Central memory CD8-positive, alpha-beta T cell (primary cell): ENCODE measurements around the gene FDX1.
A peak's percentile ranks its signal among the peaks of the same experiment; 100 is the strongest.
"Not testable (repeated sequence)": the region's sequence is repeated elsewhere in the genome, so short reads cannot be mapped to it uniquely, and the experiment has no call there.

Experiments used
- ATAC-seq: fragments of 150-1000 bp; cut with Tn5 transposase; replicated peaks from 2 replicates; pipeline ENCODE4 v1.10.0; 2022; ENCODE audit warnings: mild to moderate bottlenecking, moderate FRiP score, moderate number of reproducible peaks; ENCODE audit not compliant: poor library complexity, severe bottlenecking; ENCODE audit errors: extremely low read depth
- DNase-seq, 2 donors: peaks; one replicate each; pipeline ENCODE4 v3.0.0; 2021; ENCODE audit warnings: low spot score in 2 of 2
- H3K27ac Mint-ChIP-seq: one replicate; pipeline ENCODE4 v1.8.0; 2022; ENCODE audit warnings: low read depth, mild to moderate bottlenecking, moderate library complexity, mixed read lengths
- H3K27me3 Mint-ChIP-seq: one replicate; pipeline ENCODE4 v1.8.0; 2022; ENCODE audit warnings: mixed read lengths
- H3K36me3 Mint-ChIP-seq: one replicate; pipeline ENCODE4 v1.8.0; 2022; ENCODE audit warnings: mild to moderate bottlenecking, moderate library complexity, mixed read lengths; ENCODE audit not compliant: insufficient read depth
- H3K4me1 Mint-ChIP-seq: one replicate; pipeline ENCODE4 v1.8.0; 2022; ENCODE audit warnings: mixed read lengths
- H3K4me3 Mint-ChIP-seq: one replicate; pipeline ENCODE4 v1.8.0; 2022; ENCODE audit warnings: mild to moderate bottlenecking, moderate library complexity, mixed read lengths
- H3K9me3 Mint-ChIP-seq: one replicate; pipeline ENCODE4 v1.8.0; 2022; ENCODE audit warnings: mixed read lengths

Gene FDX1, protein sequence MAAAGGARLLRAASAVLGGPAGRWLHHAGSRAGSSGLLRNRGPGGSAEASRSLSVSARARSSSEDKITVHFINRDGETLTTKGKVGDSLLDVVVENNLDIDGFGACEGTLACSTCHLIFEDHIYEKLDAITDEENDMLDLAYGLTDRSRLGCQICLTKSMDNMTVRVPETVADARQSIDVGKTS

GRCh38 chr11:110429731-110430266 lies at the start of gene FDX1:
FDX1 (plus strand) TSS chr11:110429948; CDS start chr11:110430121, 173 bp downstream.
- peaks cover 47% of the 10 kb centered on the region for H3K4me1 Mint-ChIP-seq
- H3K36me3 Mint-ChIP-seq: peaks cover 9% of the 10 kb centered on the region
- peak within 1 kb of the TSS; percentile 99 for H3K27ac Mint-ChIP-seq
- no peaks in the 10 kb centered on the region for H3K27me3 Mint-ChIP-seq
- H3K4me3 Mint-ChIP-seq: peak within 1 kb of the TSS; percentile 99
- peak; percentile 81 for ATAC-seq
- DNase-seq: peak; percentile 65 to 72
- H3K9me3 Mint-ChIP-seq: no peaks in the 10 kb centered on the region

DNA sequence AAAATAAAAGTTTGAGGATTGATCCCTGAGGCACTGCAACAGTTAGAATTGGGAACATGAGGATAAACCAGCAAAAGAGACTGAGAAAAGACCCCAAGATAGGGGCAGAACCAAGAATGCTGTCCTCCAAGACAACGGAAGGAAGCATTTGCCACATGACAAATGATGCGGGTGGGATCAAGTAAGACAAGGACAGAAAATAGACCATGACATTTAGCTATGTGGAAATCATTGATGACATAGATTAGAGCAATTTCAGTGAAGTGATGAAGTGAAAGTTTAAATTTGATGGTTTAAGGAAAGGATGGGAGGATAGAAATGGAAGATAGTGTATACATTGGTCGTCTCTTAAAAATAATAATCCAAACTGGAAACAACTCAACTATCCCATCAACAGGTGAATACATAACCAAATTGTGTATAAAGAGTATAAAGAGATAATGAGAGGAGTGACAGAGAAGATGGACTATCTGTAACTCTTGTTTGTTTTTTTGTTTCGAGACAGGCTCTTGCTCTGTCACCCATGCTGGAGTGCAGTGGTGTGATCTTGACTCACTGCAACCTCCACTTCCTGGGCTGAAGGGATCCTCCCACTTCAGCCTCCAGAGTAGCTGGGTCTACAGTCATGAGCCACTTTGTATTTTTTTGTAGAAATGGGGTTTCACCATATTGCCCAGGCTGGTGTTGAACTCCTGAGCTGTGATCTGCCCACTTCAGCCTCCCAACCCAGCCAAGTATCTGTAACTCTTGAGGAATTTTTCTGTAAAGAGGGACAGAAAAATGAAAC lies 48.7 kb upstream of the FDX1 start:
- no peak for DNase-seq
- Mint-ChIP-seq H3K9me3 (no peaks in the 10 kb centered on the region), H3K4me1 (peaks cover 6% of the 10 kb centered on the region), H3K4me3 (no peak overlapping the region), H3K27ac (no peak overlapping the region), H3K27me3 (no peaks in the 10 kb centered on the region), H3K36me3 (peaks cover 2% of the 10 kb centered on the region)
- ATAC-seq: no peak

- not testable (repeated sequence) for DNase-seq, ATAC-seq, H3K36me3 Mint-ChIP-seq, H3K27me3 Mint-ChIP-seq, H3K27ac Mint-ChIP-seq, H3K9me3 Mint-ChIP-seq
- peak overlapping the region; percentile 34 for H3K4me3 Mint-ChIP-seq
- peaks cover 17% of the 10 kb centered on the region for H3K4me1 Mint-ChIP-seq
Measured at GRCh38 chr11:110388231-110388630, 41.5 kb upstream of the FDX1 start.

DNA sequence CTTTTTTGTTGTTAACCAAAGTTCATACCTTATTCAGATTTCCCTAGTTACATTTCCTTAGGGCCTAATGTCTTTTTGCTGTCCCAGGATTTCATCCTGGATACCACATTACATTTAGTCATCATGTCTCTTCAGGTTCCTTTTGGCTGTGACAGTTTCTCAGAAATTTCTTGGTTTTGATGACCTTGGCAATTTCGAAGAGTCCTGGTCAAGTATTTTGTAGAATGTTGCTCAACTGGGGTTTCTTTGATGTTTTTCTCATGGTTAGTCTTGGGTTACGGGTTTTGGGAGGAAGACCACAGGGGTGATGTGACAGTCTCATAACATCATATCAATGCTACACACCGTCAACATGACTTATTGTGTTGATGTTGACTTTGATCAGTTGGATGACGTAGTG lies 39.8 kb upstream of the FDX1 start:
- Mint-ChIP-seq H3K4me3 (no peak overlapping the region), H3K4me1 (peaks cover 17% of the 10 kb centered on the region)

GRCh38 chr11:110392056-110392455 lies 37.7 kb upstream of the FDX1 start:
- Mint-ChIP-seq H3K9me3 (no peaks in the 10 kb centered on the region), H3K4me3 (no peak overlapping the region), H3K36me3 (no peaks in the 10 kb centered on the region), H3K27ac (no peak overlapping the region), H3K27me3 (peaks cover 29% of the 10 kb centered on the region), H3K4me1 (peaks cover 17% of the 10 kb centered on the region)
- DNase-seq (no peak), ATAC-seq (no peak)

More for the DNA sequence above, 39.8 kb upstream of the FDX1 start:
- DNase-seq: no peak
- no peaks in the 10 kb centered on the region for H3K36me3 Mint-ChIP-seq
- H3K27ac Mint-ChIP-seq: no peak overlapping the region
- H3K27me3 Mint-ChIP-seq: peaks cover 11% of the 10 kb centered on the region
- no peaks in the 10 kb centered on the region for H3K9me3 Mint-ChIP-seq
- no peak for ATAC-seq

- not testable (repeated sequence) for ATAC-seq, DNase-seq, H3K9me3 Mint-ChIP-seq, H3K27ac Mint-ChIP-seq, H3K36me3 Mint-ChIP-seq, H3K4me1 Mint-ChIP-seq, H3K4me3 Mint-ChIP-seq
- H3K27me3 Mint-ChIP-seq: peaks cover 43% of the 10 kb centered on the region
Measured at GRCh38 chr11:110397668-110398286, 32.0 kb upstream of the FDX1 start.

GRCh38 chr11:110403585-110403984 lies 26.2 kb upstream of the FDX1 start:
- H3K36me3 Mint-ChIP-seq, H3K9me3 Mint-ChIP-seq, H3K27ac Mint-ChIP-seq, DNase-seq, H3K27me3 Mint-ChIP-seq, ATAC-seq, H3K4me3 Mint-ChIP-seq, H3K4me1 Mint-ChIP-seq: not testable (repeated sequence)

DNA sequence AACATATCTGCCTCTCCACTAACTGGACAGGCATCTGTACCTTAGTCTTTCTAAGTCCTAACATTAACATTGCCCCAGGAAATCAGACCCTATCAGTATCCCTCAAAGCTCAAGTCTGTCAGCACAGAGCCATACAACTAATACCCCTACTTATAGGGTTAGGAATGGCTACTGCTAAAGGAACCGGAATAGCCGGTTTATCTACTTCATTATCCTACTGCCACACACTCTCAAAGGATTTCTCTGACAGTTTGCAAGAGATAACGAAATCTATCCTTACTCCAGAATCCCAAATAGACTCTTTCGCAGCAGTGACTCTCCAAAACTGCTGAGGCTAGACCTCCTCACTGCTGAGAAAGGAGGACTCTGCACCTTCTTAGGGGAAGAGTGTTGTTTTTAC lies 24.1 kb upstream of the FDX1 start:
- not testable (repeated sequence) for H3K27me3 Mint-ChIP-seq, ATAC-seq, H3K4me3 Mint-ChIP-seq, H3K27ac Mint-ChIP-seq, H3K9me3 Mint-ChIP-seq, H3K36me3 Mint-ChIP-seq, H3K4me1 Mint-ChIP-seq, DNase-seq

- H3K4me3 Mint-ChIP-seq: no peak overlapping the region
- H3K9me3 Mint-ChIP-seq: no peaks in the 10 kb centered on the region
- DNase-seq (no peak), ATAC-seq (no peak)
- H3K27me3 Mint-ChIP-seq: no peaks in the 10 kb centered on the region
- no peak overlapping the region for H3K27ac Mint-ChIP-seq
- no peaks in the 10 kb centered on the region for H3K36me3 Mint-ChIP-seq
- no peaks in the 10 kb centered on the region for H3K4me1 Mint-ChIP-seq
Measured at GRCh38 chr11:110407315-110407714, 22.4 kb upstream of the FDX1 start.

GRCh38 chr11:110409174-110409573 lies 20.6 kb upstream of the FDX1 start:
- no peaks in the 10 kb centered on the region for H3K9me3 Mint-ChIP-seq
- no peaks in the 10 kb centered on the region for H3K4me1 Mint-ChIP-seq
- ATAC-seq (no peak), DNase-seq (no peak)
- H3K36me3 Mint-ChIP-seq: peaks cover 1% of the 10 kb centered on the region
- H3K27me3 Mint-ChIP-seq: no peaks in the 10 kb centered on the region
- H3K4me3 Mint-ChIP-seq: no peak overlapping the region
- H3K27ac Mint-ChIP-seq: no peak overlapping the region

DNA sequence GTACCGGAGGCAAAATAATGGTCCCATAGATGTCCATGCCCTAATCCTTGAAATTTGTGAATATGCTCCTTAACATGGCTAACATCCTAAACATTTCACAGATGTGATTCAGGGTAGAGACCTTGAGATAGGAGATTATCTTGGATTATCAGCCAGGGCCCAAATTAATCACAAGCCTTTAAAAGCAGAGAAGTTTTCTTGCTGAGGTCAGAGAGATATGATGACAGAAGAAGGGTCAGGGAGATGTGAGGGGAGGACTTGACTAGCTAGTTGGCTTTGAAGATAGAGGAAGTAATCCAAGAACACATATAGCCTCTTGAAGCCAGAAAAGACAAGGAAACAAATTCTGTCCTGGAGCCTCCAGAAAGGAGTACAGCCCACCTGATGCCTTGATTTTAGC lies 19.1 kb upstream of the FDX1 start:
- Mint-ChIP-seq H3K9me3 (no peaks in the 10 kb centered on the region), H3K27ac (no peak overlapping the region), H3K4me3 (no peak overlapping the region), H3K36me3 (peaks cover 1% of the 10 kb centered on the region), H3K4me1 (no peaks in the 10 kb centered on the region), H3K27me3 (no peaks in the 10 kb centered on the region)
- DNase-seq: no peak
- no peak for ATAC-seq

DNA sequence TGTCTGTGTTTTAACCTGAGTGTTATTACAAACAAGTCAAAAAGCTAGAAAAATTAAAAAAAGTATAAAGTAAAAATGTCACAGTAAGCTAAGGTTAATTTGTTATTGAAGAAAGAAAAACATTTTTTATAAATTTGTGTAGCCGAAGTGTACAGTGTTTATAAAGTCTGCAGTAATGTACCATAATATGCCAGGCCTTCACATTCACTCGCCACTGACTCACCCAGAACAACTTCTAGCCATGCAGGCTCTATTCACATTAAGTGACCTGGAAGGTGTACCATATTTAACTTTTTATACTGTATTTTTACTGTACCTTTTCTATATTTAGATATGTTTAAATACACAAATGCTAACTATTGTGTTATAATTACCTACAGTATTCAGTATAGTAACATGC lies 14.7 kb upstream of the FDX1 start:
- Mint-ChIP-seq H3K27ac (no peak overlapping the region), H3K9me3 (no peaks in the 10 kb centered on the region), H3K4me1 (no peaks in the 10 kb centered on the region), H3K4me3 (no peak overlapping the region), H3K36me3 (peaks cover 1% of the 10 kb centered on the region), H3K27me3 (no peaks in the 10 kb centered on the region)
- ATAC-seq: no peak
- DNase-seq: no peak

- not testable (repeated sequence) for H3K4me3 Mint-ChIP-seq, H3K27me3 Mint-ChIP-seq, H3K9me3 Mint-ChIP-seq, ATAC-seq, H3K27ac Mint-ChIP-seq, DNase-seq, H3K36me3 Mint-ChIP-seq, H3K4me1 Mint-ChIP-seq
Measured at GRCh38 chr11:110421658-110422057, 8.1 kb upstream of the FDX1 start.
